H9 (cell line): ENCODE measurements around the gene ARHGAP22. TPM values are rescaled to one million over a fixed set of nuclear protein-coding genes. Genes with fewer than 3 reads are reported as not detected.

ENCODE experiments used
- DNase-seq: peaks from one replicate; pipeline ENCODE4 v3.0.0-alpha.2; 2017
- H2AFZ ChIP-seq: one replicate; pipeline ENCODE4 v1.6.1; 2013; ENCODE audit warnings: mild to moderate bottlenecking, low read length, control low read depth, moderate library complexity
- H2AK5ac ChIP-seq: 2 replicates; pipeline ENCODE4 v1.6.1; 2013; ENCODE audit warnings: low read length, control low read depth, mixed read lengths; ENCODE audit not compliant: insufficient read length
- H2BK120ac ChIP-seq: one replicate; pipeline ENCODE4 v1.6.1; 2013; ENCODE audit warnings: low read depth, mild to moderate bottlenecking, low read length, control low read depth, inconsistent platforms; ENCODE audit not compliant: poor library complexity, severe bottlenecking
- H2BK12ac ChIP-seq: 2 replicates; pipeline ENCODE4 v1.6.1; 2013; ENCODE audit warnings: low read length, control low read depth, mixed read lengths, low read depth; ENCODE audit not compliant: insufficient read length
- H2BK15ac ChIP-seq: 2 replicates; pipeline ENCODE4 v1.6.1; 2013; ENCODE audit warnings: low read depth, low read length, control low read depth
- H2BK20ac ChIP-seq: one replicate; pipeline ENCODE4 v1.6.1; 2013; ENCODE audit warnings: low read depth, mild to moderate bottlenecking, low read length, control low read depth, inconsistent platforms; ENCODE audit not compliant: poor library complexity, severe bottlenecking
- H2BK5ac ChIP-seq: 2 replicates; pipeline ENCODE4 v1.6.1; 2013; ENCODE audit warnings: low read length, control low read depth, mixed read lengths; ENCODE audit not compliant: insufficient read length
- H3K14ac ChIP-seq: 2 replicates; pipeline ENCODE4 v1.6.1; 2013; ENCODE audit warnings: low read length, control low read depth; ENCODE audit not compliant: insufficient read depth
- H3K18ac ChIP-seq: 2 replicates; pipeline ENCODE4 v1.6.1; 2013; ENCODE audit warnings: low read depth, mild to moderate bottlenecking, mixed read lengths, low read length, control low read depth; ENCODE audit not compliant: insufficient read length
- H3K23ac ChIP-seq: 2 replicates; pipeline ENCODE4 v1.6.1; 2013; ENCODE audit warnings: low read length, control low read depth, mixed read lengths, low read depth; ENCODE audit not compliant: insufficient read length
- H3K23me2 ChIP-seq: 2 replicates; pipeline ENCODE4 v1.6.1; 2013; ENCODE audit warnings: low read depth, mild to moderate bottlenecking, mixed read lengths, low read length, control low read depth; ENCODE audit not compliant: insufficient read length, poor library complexity, severe bottlenecking
- H3K27ac ChIP-seq: 2 replicates; pipeline ENCODE4 v1.5.1; 2013; ENCODE audit warnings: low read length, control low read depth, mixed read lengths, low read depth; ENCODE audit not compliant: insufficient read length
- H3K27me3 ChIP-seq: 2 replicates; pipeline ENCODE4 v1.6.1; 2013; ENCODE audit warnings: low read length, control low read depth, inconsistent platforms; ENCODE audit not compliant: insufficient read depth
- H3K4ac ChIP-seq: 2 replicates; pipeline ENCODE4 v1.6.1; 2013; ENCODE audit warnings: low read depth, mild to moderate bottlenecking, control low read depth, inconsistent platforms, low read length, moderate library complexity
- H3K4me1 ChIP-seq: 2 replicates; pipeline ENCODE4 v1.6.1; 2013; ENCODE audit warnings: low read length, control low read depth, inconsistent platforms; ENCODE audit not compliant: insufficient read depth
- H3K4me2 ChIP-seq: 2 replicates; pipeline ENCODE4 v1.6.1; 2013; ENCODE audit warnings: low read length, control low read depth, mixed read lengths; ENCODE audit not compliant: insufficient read length, insufficient read depth
- H3K56ac ChIP-seq: 2 replicates; pipeline ENCODE4 v1.6.1; 2013; ENCODE audit warnings: low read depth, mild to moderate bottlenecking, mixed read lengths, low read length, control low read depth; ENCODE audit not compliant: insufficient read length
- H3K79me1 ChIP-seq: 2 replicates; pipeline ENCODE4 v1.6.1; 2013; ENCODE audit warnings: low read depth, mild to moderate bottlenecking, moderate library complexity, low read length, control low read depth, inconsistent platforms; ENCODE audit not compliant: insufficient read depth, poor library complexity, severe bottlenecking
- H3K79me2 ChIP-seq: 2 replicates; pipeline ENCODE4 v1.6.1; 2013; ENCODE audit warnings: low read length, control low read depth, inconsistent platforms; ENCODE audit not compliant: insufficient read depth
- H3K9ac ChIP-seq: 2 replicates; pipeline ENCODE4 v1.6.1; 2013; ENCODE audit warnings: low read length, control low read depth, mixed read lengths; ENCODE audit not compliant: insufficient read length; ENCODE audit errors: extremely low read depth
- H3K9me3 ChIP-seq: one replicate; pipeline ENCODE4 v1.6.1; 2013; ENCODE audit warnings: low read depth, low read length, inconsistent platforms; ENCODE audit not compliant: control insufficient read depth
- H3T11ph ChIP-seq: one replicate; pipeline ENCODE4 v1.6.1; 2013; ENCODE audit warnings: mild to moderate bottlenecking, low read length, control low read depth, inconsistent platforms
- H4K20me1 ChIP-seq: one replicate; pipeline ENCODE4 v1.6.1; 2013; ENCODE audit not compliant: control insufficient read depth, insufficient read length, insufficient read depth
- H4K5ac ChIP-seq: 2 replicates; pipeline ENCODE4 v1.6.1; 2013; ENCODE audit warnings: low read depth, mild to moderate bottlenecking, mixed read lengths, low read length, control low read depth; ENCODE audit not compliant: insufficient read length
- H4K8ac ChIP-seq: replicated peaks from 2 replicates; pipeline ENCODE4 v1.6.1; 2013; ENCODE audit warnings: low read length, control low read depth, mixed read lengths, low read depth; ENCODE audit not compliant: insufficient read length
- H4K91ac ChIP-seq: 2 replicates; pipeline ENCODE4 v1.6.1; 2013; ENCODE audit warnings: low read depth, mild to moderate bottlenecking, moderate library complexity, mixed read lengths, low read length, control low read depth; ENCODE audit not compliant: insufficient read length
- H3K27ac Mint-ChIP-seq, 3 experiments: 2 replicates in 2 of 3; 3 replicates in 1 of 3; pipeline ENCODE4 v1.8.0; 2020 to 2021; ENCODE audit warnings: mixed read lengths in 3 of 3, mild to moderate bottlenecking in 1 of 3, moderate library complexity in 1 of 3
- H3K27me3 Mint-ChIP-seq: 2 replicates; pipeline ENCODE4 v1.8.0; 2021; ENCODE audit warnings: low read depth, mild to moderate bottlenecking, moderate library complexity, mixed read lengths
- H3K36me3 Mint-ChIP-seq, 3 experiments: 2 replicates in 2 of 3; 3 replicates in 1 of 3; pipeline ENCODE4 v1.8.0; 2020 to 2021; ENCODE audit warnings: low read depth in 3 of 3, mixed read lengths in 3 of 3; ENCODE audit not compliant: insufficient read depth in 1 of 3
- H3K4me1 Mint-ChIP-seq, 2 experiments: 2 replicates each; pipeline ENCODE4 v1.8.0; 2020; ENCODE audit warnings: mixed read lengths in 2 of 2
- H3K4me3 Mint-ChIP-seq, 2 experiments: 2 replicates in 1 of 2; 3 replicates in 1 of 2; pipeline ENCODE4 v1.8.0; 2020 to 2021; ENCODE audit warnings: mild to moderate bottlenecking in 2 of 2, mixed read lengths in 2 of 2, moderate library complexity in 1 of 2
- H3K9me3 Mint-ChIP-seq, 2 experiments: 2 replicates in 1 of 2; 3 replicates in 1 of 2; pipeline ENCODE4 v1.8.0; 2020; ENCODE audit warnings: mild to moderate bottlenecking in 2 of 2, mixed read lengths in 2 of 2, moderate library complexity in 1 of 2
- CTCF ChIP-seq: fragments of 200-600 bp; sonication (generic); conservative IDR thresholded peaks from 3 replicates; pipeline ENCODE4 v1.8.0; 2021; ENCODE audit warnings: antibody characterized with exemption, mild to moderate bottlenecking
- WGBS: extraction: QIAGEN DNeasy Blood & Tissue Kit; methylation state at CpG from one replicate; pipeline ENCODE4 v1.1.7; 2013; ENCODE audit warnings: missing lambda C conversion rate, low lambda C conversion rate, mixed read lengths; ENCODE audit not compliant: insufficient read length; ENCODE audit errors: extremely low coverage; 5-methylcytosine and 5-hydroxymethylcytosine counted together
- total RNA-seq: library from RNA; stranded (reverse); gene quantifications from 2 replicates; pipeline ENCODE4 v1.2.1, GENCODE V29; 2021

The ARHGAP22 gene
- total RNA-seq, 1 experiment from 2014 or later = 7.4 TPM

DNA sequence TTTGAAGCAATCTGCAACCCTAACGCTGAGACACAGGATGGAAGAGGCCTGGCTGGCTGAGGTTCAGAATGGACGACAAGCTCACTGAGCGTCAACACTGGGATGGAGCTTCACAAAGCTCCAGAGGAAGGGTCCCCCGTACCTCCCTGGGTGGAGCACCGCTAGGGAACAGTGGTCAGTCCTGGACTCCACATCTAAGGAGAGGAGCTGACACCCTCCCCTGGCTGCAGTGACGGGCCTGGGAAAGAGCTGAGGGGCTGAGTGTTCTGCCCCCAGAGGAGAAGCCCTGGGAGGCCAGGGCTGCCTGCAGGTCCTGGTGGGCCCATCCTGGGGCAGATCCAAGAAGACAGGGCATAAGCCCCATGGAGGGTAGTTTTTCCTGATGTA lies 146.2 kb downstream of the ARHGAP22 start:
- H3K9me3 Mint-ChIP-seq = no peaks in the 10 kb centered on the region
- H2AFZ ChIP-seq = no peak overlapping the region
- DNase-seq = no peak
- no peaks in the 10 kb centered on the region for H3K4me1 ChIP-seq
- H3K27me3 ChIP-seq = no peaks in the 10 kb centered on the region
- H3K79me2 ChIP-seq = no peaks in the 10 kb centered on the region
- H3K56ac ChIP-seq = no peak overlapping the region
- no peak overlapping the region for H2BK15ac ChIP-seq
- H2BK20ac ChIP-seq = no peak overlapping the region
- no peaks in the 10 kb centered on the region for H4K20me1 ChIP-seq
- no peaks in the 10 kb centered on the region for H3K23me2 ChIP-seq
- WGBS = no CpG with 5 or more reads among the region's 6 CpGs
- H3K9me3 ChIP-seq = no peaks in the 10 kb centered on the region
- no peak overlapping the region for H3K4me3 Mint-ChIP-seq
- TF ChIP-seq CTCF = no peak
- no peak overlapping the region; a peak in 2 of 7 replicates for H3K27ac Mint-ChIP-seq
- H3K23ac ChIP-seq = no peak overlapping the region
- H4K8ac ChIP-seq = no peak overlapping the region
- H3K27me3 Mint-ChIP-seq = no peaks in the 10 kb centered on the region
- H3K4ac ChIP-seq = no peak overlapping the region
- no peak overlapping the region for H3K18ac ChIP-seq
- H2BK120ac ChIP-seq = no peak overlapping the region
- no peaks in the 10 kb centered on the region for H3K79me1 ChIP-seq
- no peak overlapping the region for H3K9ac ChIP-seq
- no peak overlapping the region for H2AK5ac ChIP-seq
- H4K91ac ChIP-seq = no peak overlapping the region
- H4K5ac ChIP-seq = no peak overlapping the region
- H2BK5ac ChIP-seq = no peak overlapping the region
- H2BK12ac ChIP-seq = no peak overlapping the region
- no peaks in the 10 kb centered on the region; a peak in 1 of 7 replicates for H3K36me3 Mint-ChIP-seq
- no peak overlapping the region for H3T11ph ChIP-seq
- H3K4me2 ChIP-seq = no peak overlapping the region
- H3K4me1 Mint-ChIP-seq = peaks cover 17 to 30% of the 10 kb centered on the region in 2 experiments
- H3K27ac ChIP-seq = no peak overlapping the region
- H3K14ac ChIP-seq = no peak overlapping the region
